GM12874 (cell line): ENCODE measurements around the gene LTV1.

Experiments
- TF ChIP-seq, protein P1 (sequence below): IDR thresholded peaks from 2 replicates; pipeline ENCODE4 v1.5.1; 2011; ENCODE audit warnings: low read depth, mild to moderate bottlenecking, control low read depth, low read length, moderate library complexity; ENCODE audit not compliant: insufficient read depth

LTV1 gene

DNA sequence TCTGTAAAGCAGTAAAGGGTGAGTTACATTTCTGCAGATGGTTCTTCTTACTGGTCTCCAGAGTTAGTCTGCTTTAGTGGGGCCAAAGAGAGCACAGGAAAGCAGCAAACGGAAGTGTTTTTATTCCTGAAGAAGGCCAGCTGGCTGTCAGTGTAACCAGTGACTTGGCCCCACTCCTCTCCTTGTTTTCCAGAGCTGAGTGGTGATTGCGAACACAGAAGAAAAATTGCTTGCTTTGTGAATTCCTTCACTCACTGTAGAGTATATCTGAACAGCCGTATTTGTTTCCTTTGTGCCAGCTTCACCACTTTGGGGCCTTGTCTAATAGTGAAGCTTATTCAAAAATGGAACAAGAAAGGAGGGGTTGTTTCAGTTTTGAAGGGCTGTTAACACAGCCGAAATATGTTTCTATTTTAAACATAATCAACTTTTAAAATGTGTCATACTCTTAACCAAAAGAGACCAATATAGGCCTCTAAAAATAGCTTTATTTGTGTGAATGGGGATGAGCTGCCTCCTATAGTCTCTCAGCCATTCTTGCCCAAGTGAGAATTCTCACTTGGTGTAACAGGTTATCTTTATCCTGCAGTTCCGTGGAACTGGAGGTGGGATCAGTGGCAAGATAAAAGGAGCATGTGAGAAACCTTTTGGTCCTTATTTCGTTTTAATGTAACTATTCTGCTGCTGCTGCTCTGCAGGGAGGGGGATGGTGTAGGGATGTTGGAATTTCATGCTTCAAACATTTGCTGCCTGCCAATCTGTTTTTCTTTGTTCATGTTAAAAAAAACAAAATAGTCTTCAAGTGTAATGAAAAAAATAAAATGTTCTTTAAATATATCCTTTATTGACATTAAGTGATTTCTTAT lies 59.0 kb downstream of the LTV1 start:
- TF ChIP-seq, protein P1, sequence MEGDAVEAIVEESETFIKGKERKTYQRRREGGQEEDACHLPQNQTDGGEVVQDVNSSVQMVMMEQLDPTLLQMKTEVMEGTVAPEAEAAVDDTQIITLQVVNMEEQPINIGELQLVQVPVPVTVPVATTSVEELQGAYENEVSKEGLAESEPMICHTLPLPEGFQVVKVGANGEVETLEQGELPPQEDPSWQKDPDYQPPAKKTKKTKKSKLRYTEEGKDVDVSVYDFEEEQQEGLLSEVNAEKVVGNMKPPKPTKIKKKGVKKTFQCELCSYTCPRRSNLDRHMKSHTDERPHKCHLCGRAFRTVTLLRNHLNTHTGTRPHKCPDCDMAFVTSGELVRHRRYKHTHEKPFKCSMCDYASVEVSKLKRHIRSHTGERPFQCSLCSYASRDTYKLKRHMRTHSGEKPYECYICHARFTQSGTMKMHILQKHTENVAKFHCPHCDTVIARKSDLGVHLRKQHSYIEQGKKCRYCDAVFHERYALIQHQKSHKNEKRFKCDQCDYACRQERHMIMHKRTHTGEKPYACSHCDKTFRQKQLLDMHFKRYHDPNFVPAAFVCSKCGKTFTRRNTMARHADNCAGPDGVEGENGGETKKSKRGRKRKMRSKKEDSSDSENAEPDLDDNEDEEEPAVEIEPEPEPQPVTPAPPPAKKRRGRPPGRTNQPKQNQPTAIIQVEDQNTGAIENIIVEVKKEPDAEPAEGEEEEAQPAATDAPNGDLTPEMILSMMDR, result no peak

DNA sequence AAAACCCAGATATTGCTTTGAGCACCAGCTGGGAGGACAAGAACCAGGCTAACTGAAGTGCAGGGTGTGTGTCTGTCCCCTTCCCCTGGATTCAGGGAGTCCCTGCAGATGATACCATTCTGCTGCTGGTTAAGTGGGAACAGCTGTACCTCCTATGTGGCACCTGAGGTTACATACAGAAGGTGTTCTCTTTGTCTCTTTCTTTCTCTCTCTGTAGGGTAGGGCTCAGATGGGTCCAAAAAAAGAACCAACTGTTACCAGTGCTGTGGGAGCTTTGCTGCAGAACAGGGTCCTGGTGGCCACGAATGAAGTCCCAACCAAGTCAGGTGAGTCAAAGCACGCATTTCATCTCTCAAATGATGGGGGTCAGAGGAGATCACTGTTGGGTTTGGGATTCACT lies 59.7 kb downstream of the LTV1 start:
- TF ChIP-seq, protein P1, result no peak

DNA sequence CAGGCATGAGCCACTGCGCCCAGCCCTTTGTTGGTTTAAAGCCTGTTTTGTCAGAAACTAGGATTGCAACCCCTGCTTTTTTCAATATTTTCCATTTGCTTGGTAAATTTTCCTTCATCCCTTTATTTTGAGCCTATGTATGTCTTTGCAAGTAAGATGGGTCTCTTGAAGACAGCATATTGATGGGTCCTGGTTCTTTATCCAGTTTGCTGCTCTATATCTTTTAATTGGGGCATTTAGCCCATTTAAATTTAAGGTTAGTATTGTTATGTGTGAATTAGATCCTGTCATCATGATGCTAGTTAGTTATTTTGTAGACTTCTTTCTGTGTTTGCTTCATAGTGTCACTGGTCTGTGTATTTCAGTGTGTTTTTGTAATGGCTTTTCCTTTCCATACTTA lies 67.9 kb downstream of the LTV1 start:
- TF ChIP-seq, protein P1, result no peak

DNA sequence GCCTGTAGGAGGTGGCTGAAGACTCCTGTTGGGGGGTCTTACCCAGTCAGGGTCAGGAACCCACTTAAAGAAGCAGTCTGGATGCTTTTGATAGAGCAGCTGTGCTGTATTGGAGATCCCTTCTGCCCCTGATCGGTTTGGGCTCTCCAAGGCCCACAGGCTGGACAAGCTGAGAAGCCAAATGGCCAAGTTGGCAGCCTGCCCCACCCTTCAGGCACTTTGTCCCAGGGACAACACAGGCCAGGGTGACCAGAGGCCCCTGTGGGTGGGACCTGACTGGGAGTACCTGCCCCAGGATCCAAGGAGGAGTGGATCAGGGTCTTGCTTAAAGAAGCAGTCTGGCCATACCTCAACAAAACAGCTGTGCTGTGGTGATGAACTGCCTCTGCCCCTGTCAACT lies 69.5 kb downstream of the LTV1 start:
- TF ChIP-seq, protein P1, result no peak
